ENCODE measurements around the gene LHX5.
A peak's percentile ranks its signal among the peaks of the same experiment; 100 is the strongest.

The LHX5 gene

GRCh38 chr12:113463746-113464451 lies 7.8 kb downstream of the LHX5 start:
- Histone ChIP-seq H3K4me3 (ENCODE audit: low read depth, low read length) (peak overlapping the region; percentile 30), H3K36me3 (ENCODE audit: insufficient read depth, low read length) (no peaks in the 10 kb centered on the region), H3K27me3 (ENCODE audit: insufficient read depth, low read length) (peaks cover 81% of the 10 kb centered on the region), H3K4me1 (ENCODE audit: control insufficient read depth, insufficient read depth, low read length, unreplicated experiment) (no peaks in the 10 kb centered on the region), H3K27ac (ENCODE audit: low read depth, low read length) (no peak overlapping the region), H2AFZ (ENCODE audit: low read length, unreplicated experiment) (no peak overlapping the region), H3K79me2 (ENCODE audit: control insufficient read depth, insufficient read depth, low read length, unreplicated experiment) (no peaks in the 10 kb centered on the region)

GRCh38 chr12:113462998-113463745 lies 8.5 kb downstream of the LHX5 start:
- H3K4me1 ChIP-seq (ENCODE audit: control insufficient read depth, insufficient read depth, low read length, unreplicated experiment) = no peaks in the 10 kb centered on the region
- no peak overlapping the region for H2AFZ ChIP-seq (ENCODE audit: low read length, unreplicated experiment)
- no peak overlapping the region for H3K27ac ChIP-seq (ENCODE audit: low read depth, low read length)
- H3K4me3 ChIP-seq (ENCODE audit: low read depth, low read length) = peak overlapping the region; percentile 52
- no peaks in the 10 kb centered on the region for H3K79me2 ChIP-seq (ENCODE audit: control insufficient read depth, insufficient read depth, low read length, unreplicated experiment)
- H3K36me3 ChIP-seq (ENCODE audit: insufficient read depth, low read length) = no peaks in the 10 kb centered on the region
- peaks cover 81% of the 10 kb centered on the region for H3K27me3 ChIP-seq (ENCODE audit: insufficient read depth, low read length)

- Histone ChIP-seq H3K79me2 (ENCODE audit: control insufficient read depth, insufficient read depth, low read length, unreplicated experiment) (no peaks in the 10 kb centered on the region), H3K27ac (ENCODE audit: low read depth, low read length) (no peak overlapping the region), H3K4me3 (ENCODE audit: low read depth, low read length) (no peak overlapping the region; the same call in 1 of the 2 replicates), H3K4me1 (ENCODE audit: control insufficient read depth, insufficient read depth, low read length, unreplicated experiment) (no peaks in the 10 kb centered on the region), H3K27me3 (ENCODE audit: insufficient read depth, low read length) (peaks cover 78% of the 10 kb centered on the region), H3K36me3 (ENCODE audit: insufficient read depth, low read length) (no peaks in the 10 kb centered on the region), H2AFZ (ENCODE audit: low read length, unreplicated experiment) (no peak overlapping the region)
These were observed 9.4 kb downstream of the LHX5 start for GRCh38 chr12:113462117-113462774.

- H3K27me3 ChIP-seq (ENCODE audit: insufficient read depth, low read length) = peaks cover 72% of the 10 kb centered on the region
These were observed 10.0 kb downstream of the LHX5 start for GRCh38 chr12:113461666-113462065.

GRCh38 chr12:113459981-113460380 lies 11.7 kb downstream of the LHX5 start:
- no peaks in the 10 kb centered on the region for H3K36me3 ChIP-seq (ENCODE audit: insufficient read depth, low read length)
- no peaks in the 10 kb centered on the region for H3K79me2 ChIP-seq (ENCODE audit: control insufficient read depth, insufficient read depth, low read length, unreplicated experiment)
- no peak overlapping the region for H2AFZ ChIP-seq (ENCODE audit: low read length, unreplicated experiment)
- no peaks in the 10 kb centered on the region for H3K4me1 ChIP-seq (ENCODE audit: control insufficient read depth, insufficient read depth, low read length, unreplicated experiment)
- no peak overlapping the region for H3K4me3 ChIP-seq (ENCODE audit: low read depth, low read length)
- peaks cover 55% of the 10 kb centered on the region for H3K27me3 ChIP-seq (ENCODE audit: insufficient read depth, low read length)
- H3K27ac ChIP-seq (ENCODE audit: low read depth, low read length) = no peak overlapping the region

More at GRCh38 chr12:113461666-113462065, 10.0 kb downstream of the LHX5 start:
- Histone ChIP-seq H3K4me1 (ENCODE audit: control insufficient read depth, insufficient read depth, low read length, unreplicated experiment) (no peaks in the 10 kb centered on the region), H3K36me3 (ENCODE audit: insufficient read depth, low read length) (no peaks in the 10 kb centered on the region), H3K79me2 (ENCODE audit: control insufficient read depth, insufficient read depth, low read length, unreplicated experiment) (no peaks in the 10 kb centered on the region), H2AFZ (ENCODE audit: low read length, unreplicated experiment) (no peak overlapping the region), H3K27ac (ENCODE audit: low read depth, low read length) (no peak overlapping the region), H3K4me3 (ENCODE audit: low read depth, low read length) (no peak overlapping the region)

GRCh38 chr12:113457710-113458109 lies 14.0 kb downstream of the LHX5 start:
- Histone ChIP-seq H3K79me2 (ENCODE audit: control insufficient read depth, insufficient read depth, low read length, unreplicated experiment) (no peaks in the 10 kb centered on the region), H3K36me3 (ENCODE audit: insufficient read depth, low read length) (no peaks in the 10 kb centered on the region), H3K4me3 (ENCODE audit: low read depth, low read length) (no peak overlapping the region), H3K4me1 (ENCODE audit: control insufficient read depth, insufficient read depth, low read length, unreplicated experiment) (no peaks in the 10 kb centered on the region), H3K27ac (ENCODE audit: low read depth, low read length) (no peak overlapping the region), H2AFZ (ENCODE audit: low read length, unreplicated experiment) (no peak overlapping the region), H3K27me3 (ENCODE audit: insufficient read depth, low read length) (peaks cover 39% of the 10 kb centered on the region)

GRCh38 chr12:113457185-113457584 lies 14.5 kb downstream of the LHX5 start:
- no peak overlapping the region for H2AFZ ChIP-seq (ENCODE audit: low read length, unreplicated experiment)
- H3K4me1 ChIP-seq (ENCODE audit: control insufficient read depth, insufficient read depth, low read length, unreplicated experiment) = no peaks in the 10 kb centered on the region
- H3K27ac ChIP-seq (ENCODE audit: low read depth, low read length) = no peak overlapping the region
- H3K27me3 ChIP-seq (ENCODE audit: insufficient read depth, low read length) = peaks cover 39% of the 10 kb centered on the region
- H3K36me3 ChIP-seq (ENCODE audit: insufficient read depth, low read length) = no peaks in the 10 kb centered on the region
- no peak overlapping the region for H3K4me3 ChIP-seq (ENCODE audit: low read depth, low read length)
- no peaks in the 10 kb centered on the region for H3K79me2 ChIP-seq (ENCODE audit: control insufficient read depth, insufficient read depth, low read length, unreplicated experiment)

GRCh38 chr12:113456761-113457160 lies 14.9 kb downstream of the LHX5 start:
- H3K27me3 ChIP-seq (ENCODE audit: insufficient read depth, low read length) = peaks cover 39% of the 10 kb centered on the region
- H3K36me3 ChIP-seq (ENCODE audit: insufficient read depth, low read length) = no peaks in the 10 kb centered on the region
- H2AFZ ChIP-seq (ENCODE audit: low read length, unreplicated experiment) = no peak overlapping the region
- no peaks in the 10 kb centered on the region for H3K4me1 ChIP-seq (ENCODE audit: control insufficient read depth, insufficient read depth, low read length, unreplicated experiment)
- H3K4me3 ChIP-seq (ENCODE audit: low read depth, low read length) = no peak overlapping the region
- H3K27ac ChIP-seq (ENCODE audit: low read depth, low read length) = no peak overlapping the region
- no peaks in the 10 kb centered on the region for H3K79me2 ChIP-seq (ENCODE audit: control insufficient read depth, insufficient read depth, low read length, unreplicated experiment)

GRCh38 chr12:113456199-113456598 lies 15.5 kb downstream of the LHX5 start:
- Histone ChIP-seq H3K4me1 (ENCODE audit: control insufficient read depth, insufficient read depth, low read length, unreplicated experiment) (no peaks in the 10 kb centered on the region), H3K4me3 (ENCODE audit: low read depth, low read length) (no peak overlapping the region), H3K36me3 (ENCODE audit: insufficient read depth, low read length) (no peaks in the 10 kb centered on the region), H2AFZ (ENCODE audit: low read length, unreplicated experiment) (no peak overlapping the region), H3K79me2 (ENCODE audit: control insufficient read depth, insufficient read depth, low read length, unreplicated experiment) (no peaks in the 10 kb centered on the region), H3K27me3 (ENCODE audit: insufficient read depth, low read length) (peaks cover 39% of the 10 kb centered on the region), H3K27ac (ENCODE audit: low read depth, low read length) (no peak overlapping the region)

- Histone ChIP-seq H3K27me3 (ENCODE audit: insufficient read depth, low read length) (peaks cover 21% of the 10 kb centered on the region), H3K27ac (ENCODE audit: low read depth, low read length) (no peak overlapping the region), H3K36me3 (ENCODE audit: insufficient read depth, low read length) (no peaks in the 10 kb centered on the region), H3K4me3 (ENCODE audit: low read depth, low read length) (no peak overlapping the region), H3K79me2 (ENCODE audit: control insufficient read depth, insufficient read depth, low read length, unreplicated experiment) (no peaks in the 10 kb centered on the region), H3K4me1 (ENCODE audit: control insufficient read depth, insufficient read depth, low read length, unreplicated experiment) (no peaks in the 10 kb centered on the region), H2AFZ (ENCODE audit: low read length, unreplicated experiment) (no peak overlapping the region)
These were observed 18.3 kb downstream of the LHX5 start for GRCh38 chr12:113453330-113453729.

Measured in ACC112 (cell line).